ENCODE data around the gene DNMBP.
"Not testable (repeated sequence)": the region's sequence is repeated elsewhere in the genome, so short reads cannot be mapped to it uniquely, and the experiment has no call there.

The DNMBP gene

GRCh38 chr10:99984211-99985034 lies 25.3 kb downstream of the DNMBP start:
- no peak for DNase-seq (ENCODE audit: low spot score)

- no peak for DNase-seq (ENCODE audit: low spot score)
Measured at GRCh38 chr10:99983280-99983988, 26.3 kb downstream of the DNMBP start.

- no peak for DNase-seq (ENCODE audit: low spot score)
Measured at GRCh38 chr10:99982728-99983127, 27.0 kb downstream of the DNMBP start.

- no peak for DNase-seq (ENCODE audit: low spot score)
Measured at GRCh38 chr10:99981581-99982199, 28.1 kb downstream of the DNMBP start.

- no peak for DNase-seq (ENCODE audit: low spot score)
Measured at GRCh38 chr10:99979066-99979685, 30.6 kb downstream of the DNMBP start.

- DNase-seq (ENCODE audit: low spot score), result no peak
Measured at GRCh38 chr10:99977916-99978315, 31.8 kb downstream of the DNMBP start.

GRCh38 chr10:99976886-99977665 lies 32.7 kb downstream of the DNMBP start:
- peak; percentile 2 for DNase-seq (ENCODE audit: low spot score)

- no peak for DNase-seq (ENCODE audit: low spot score)
Measured at GRCh38 chr10:99975942-99976809, 33.6 kb downstream of the DNMBP start.

- no peak for DNase-seq (ENCODE audit: low spot score)
Measured at GRCh38 chr10:99975106-99975829, 34.5 kb downstream of the DNMBP start.

- DNase-seq (ENCODE audit: low spot score), result no peak
Measured at GRCh38 chr10:99973190-99973589, 36.6 kb downstream of the DNMBP start.

GRCh38 chr10:99967961-99968360 lies 41.8 kb downstream of the DNMBP start:
- DNase-seq (ENCODE audit: low spot score), result no peak

- DNase-seq (ENCODE audit: low spot score), result no peak
Measured at GRCh38 chr10:99966306-99966705, 43.4 kb downstream of the DNMBP start.

- DNase-seq (ENCODE audit: low spot score), result no peak
Measured at GRCh38 chr10:99965700-99966099, 44.0 kb downstream of the DNMBP start.

GRCh38 chr10:99964791-99965190 lies 45.0 kb downstream of the DNMBP start:
- DNase-seq (ENCODE audit: low spot score), result no peak

GRCh38 chr10:99963467-99964165 lies 46.1 kb downstream of the DNMBP start:
- not testable (repeated sequence) for DNase-seq (ENCODE audit: low spot score)

- DNase-seq (ENCODE audit: low spot score), result no peak
Measured at GRCh38 chr10:99958806-99959205, 50.9 kb downstream of the DNMBP start.

- DNase-seq (ENCODE audit: low spot score), result no peak
Measured at GRCh38 chr10:99958302-99958701, 51.4 kb downstream of the DNMBP start.

GRCh38 chr10:99953510-99953909 lies 56.2 kb downstream of the DNMBP start:
- not testable (repeated sequence) for DNase-seq (ENCODE audit: low spot score)

GRCh38 chr10:99952799-99953198 lies 56.9 kb downstream of the DNMBP start:
- no peak for DNase-seq (ENCODE audit: low spot score)

Data from pons (tissue), 1 donor.